K562 (cell line): ENCODE results near the gene PIGM. TPM values are rescaled to one million over a fixed set of nuclear protein-coding genes. Genes with fewer than 3 reads are reported as not detected.

ENCODE experiments used
- ATAC-seq: fragments of 200-7000 bp; cut with Tn5 transposase; 3 replicates; pipeline ENCODE4 v1.9.1; 2020; ENCODE audit warnings: moderate library complexity
- BruUV-seq: library from RNA; stranded (reverse); fragments of 400-500 nt; replicated peaks from 2 replicates; lab custom pipeline; 2021; lab: Mats Ljungman, UMichigan
- CTCF ChIA-PET: fragments of 300-600 bp; formaldehyde crosslinking; extraction: SDS; loops from one replicate; lab custom pipeline; 2021; ENCODE audit warnings: low intra/inter-chr PET ratio; lab: Yijun Ruan, JAX
- POLR2A ChIA-PET: fragments of 300-600, 350-650 bp; sonication (Branson Sonifier 250); formaldehyde crosslinking; extraction: SDS; loops from one replicate; lab custom pipeline; 2021; ENCODE audit warnings: antibody characterized with exemption, inconsistent platforms; lab: Yijun Ruan, JAX
- DNase-seq, 4 experiments: peaks; one replicate each; pipeline versions ENCODE4 v3.0.0 to v3.0.0-alpha.2; 2011 to 2018; ENCODE audit warnings: low spot score in 3 of 4, mixed read lengths in 3 of 4; ENCODE audit errors: extremely low read depth in 1 of 4
- FAIRE-seq: peaks from 2 replicates; lab custom pipeline; 2011; peaks lifted over from hg19 to GRCh38; lab: Jason Lieb, UNC
- H2AFZ ChIP-seq: 2 replicates; pipeline ENCODE4 v1.6.0; 2011; ENCODE audit warnings: low read depth, low read length, control low read depth, inconsistent platforms
- H3K27ac ChIP-seq: fragments of 200-600 bp; 3 replicates; pipeline ENCODE4 v1.8.0; 2011; ENCODE audit warnings: low read depth, mild to moderate bottlenecking, control low read depth, inconsistent platforms, low read length, moderate library complexity, mixed read lengths; ENCODE audit errors: extremely low read depth
- H3K27me3 ChIP-seq, 2 experiments: fragments of 300-600 bp in 1 of 2; 2 replicates in 1 of 2; 3 replicates in 1 of 2; pipeline versions ENCODE4 v1.6.0 to v1.8.0; 2011; ENCODE audit warnings: inconsistent platforms in 2 of 2, low read length in 2 of 2, mild to moderate bottlenecking in 1 of 2, mixed read lengths in 1 of 2, moderate library complexity in 1 of 2; ENCODE audit not compliant: control insufficient read depth in 2 of 2, insufficient read depth in 2 of 2
- H3K36me3 ChIP-seq: fragments of 300-600 bp; 3 replicates; pipeline ENCODE4 v1.8.0; 2011; ENCODE audit warnings: mild to moderate bottlenecking, low read length, inconsistent platforms; ENCODE audit not compliant: control insufficient read depth, insufficient read depth
- H3K4me1 ChIP-seq, 2 experiments: fragments of 200-600 bp in 1 of 2; replicated peaks in 1 of 2; 2 replicates in 1 of 2; 3 replicates in 1 of 2; pipeline versions ENCODE4 v1.5.1 to v1.8.0; 2011; ENCODE audit warnings: inconsistent platforms in 2 of 2, low read length in 2 of 2, mild to moderate bottlenecking in 1 of 2, mixed read lengths in 1 of 2, moderate library complexity in 1 of 2; ENCODE audit not compliant: control insufficient read depth in 2 of 2, insufficient read depth in 2 of 2
- H3K4me2 ChIP-seq: 2 replicates; pipeline ENCODE4 v1.6.1; 2011; ENCODE audit warnings: low read length, control low read depth, inconsistent platforms, mixed read lengths; ENCODE audit not compliant: insufficient read depth
- H3K4me3 ChIP-seq: fragments of 200-600 bp; sonication (generic), shearing (Covaris generic); 2 replicates; pipeline ENCODE4 v1.5.1; 2016; ENCODE audit warnings: control low read depth, inconsistent platforms
- H3K79me2 ChIP-seq: fragments of 200-600 bp; 3 replicates; pipeline ENCODE4 v1.8.0; 2011; ENCODE audit warnings: low read length, inconsistent platforms; ENCODE audit not compliant: control insufficient read depth, insufficient read depth
- H3K9ac ChIP-seq, 2 experiments: 2 replicates each; pipeline versions ENCODE4 v1.6.0 to v1.6.1; 2011; ENCODE audit warnings: low read depth in 2 of 2, low read length in 2 of 2, control low read depth in 1 of 2, inconsistent platforms in 1 of 2, mild to moderate bottlenecking in 1 of 2, mixed read lengths in 1 of 2; ENCODE audit not compliant: insufficient read depth in 1 of 2
- H3K9me1 ChIP-seq: one replicate; pipeline ENCODE4 v1.6.0; 2011; ENCODE audit warnings: inconsistent platforms, mild to moderate bottlenecking, low read length, moderate library complexity; ENCODE audit not compliant: control insufficient read depth, insufficient read depth
- H3K9me3 ChIP-seq: replicated peaks from 2 replicates; pipeline ENCODE4 v1.5.1; 2011; ENCODE audit warnings: low read depth, low read length, inconsistent platforms; ENCODE audit not compliant: control insufficient read depth, insufficient read depth
- H4K20me1 ChIP-seq: replicated peaks from 2 replicates; pipeline ENCODE4 v1.6.1; 2011; ENCODE audit warnings: low read length, inconsistent platforms, mixed read lengths; ENCODE audit not compliant: control insufficient read depth, insufficient read depth
- DEAF1 ChIP-seq: fragments of 450-650 bp; formaldehyde crosslinking; IDR thresholded peaks from 2 replicates; pipeline ENCODE4 v1.4.0; 2020; ENCODE audit warnings: mild to moderate bottlenecking, moderate library complexity
- ETV6 ChIP-seq, 3 experiments: fragments of 150-350 bp in 1 of 3; sonication (generic) in 1 of 3; formaldehyde crosslinking in 1 of 3; IDR thresholded peaks; 2 replicates each; pipeline versions ENCODE4 v1.6.1 to v1.8.0; 2014 to 2022; ENCODE audit warnings: borderline replicate concordance in 2 of 3, low read depth in 2 of 3, antibody characterized with exemption in 1 of 3, low read length in 1 of 3, mild to moderate bottlenecking in 1 of 3, missing genetic modification reagents in 1 of 3
- HLTF ChIP-seq: fragments of 450-650 bp; IDR thresholded peaks from 2 replicates; pipeline ENCODE4 v1.6.1; 2016
- ZNF354B ChIP-seq: fragments of 250-450 bp; sonication (Bioruptor Pico); IDR thresholded peaks from 2 replicates; pipeline ENCODE4 v1.4.0; 2020
- in situ Hi-C: fragments of 300-500 bp; cut with MboI; formaldehyde crosslinking; loops from 4 replicates; pipeline ENCODE4 v1.15.0; 2018; ENCODE audit warnings: inconsistent platforms, mixed read lengths
- intact Hi-C: fragments of 100-400 bp; cut with micrococcal nuclease; formaldehyde crosslinking; loops from 2 replicates; pipeline ENCODE4 v1.14.2; 2022
- polyA plus RNA-seq, 8 experiments: library from polyadenylated mRNA; depleted of rRNA in 4 of 8; stranded (reverse) in 5 of 8; unstranded in 3 of 8; fragments of >200 nt; fragmentation: Nextera tagmentation in 2 of 8; fragmentation: Illumina TruSeq in 1 of 8; extraction: Ambion mirVana in 2 of 8; extraction: Trizol in 1 of 8; gene quantifications; 2 replicates each; pipeline versions ENCODE4 v1.2.1 to v1.2.3, GENCODE V29; 2011 to 2014; ENCODE audit warnings: inconsistent platforms in 1 of 8, missing spikeins in 1 of 8
- total RNA-seq, 7 experiments: library from RNA; depleted of rRNA in 6 of 7; stranded (reverse); fragments of >200 nt in 6 of 7; fragmentation: Illumina TruSeq in 2 of 7; extraction: Trizol in 2 of 7; gene quantifications; 2 replicates each; pipeline versions ENCODE4 v1.2.1 to v1.2.3, GENCODE V29; 2011 to 2021; ENCODE audit warnings: low replicate concordance in 1 of 7

PIGM gene
- total and polyA plus RNA-seq, 9 of the 15 experiments (the other 6 are each of a cell fraction or from before 2014, with no cell fraction given): 2.6 to 6.7 (median 4.3) TPM

- Histone ChIP-seq H3K79me2 (no peaks in the 10 kb centered on the region), H3K9ac (no peak overlapping the region), H3K36me3 (no peaks in the 10 kb centered on the region), H4K20me1 (peaks cover 10% of the 10 kb centered on the region; the same call in 1 of the 2 replicates), H2AFZ (no peak overlapping the region), H3K27ac (no peak overlapping the region), H3K27me3 (peaks cover 19 to 20% of the 10 kb centered on the region in 2 experiments), H3K4me1 (peaks cover 11 to 20% of the 10 kb centered on the region in 2 experiments; a peak in 4 of 5 replicates), H3K4me2 (no peak overlapping the region), H3K9me1 (no peaks in the 10 kb centered on the region), H3K9me3 (no peaks in the 10 kb centered on the region), H3K4me3 (no peak overlapping the region)
- FAIRE-seq (no peak), DNase-seq (no peak), ATAC-seq (no peak)
- in situ Hi-C loops: no loop called here
- TF ChIP-seq ZNF354B (CRISPR knock-in tag) (no peak), HLTF (no peak), ETV6 (IDR thresholded peaks at IDR 0.05; ENCODE audit: borderline replicate concordance in 1 of 2, low read depth in 2 of 2, low read length in 1 of 2) (no peak), ETV6 (CRISPR knock-in tag; IDR thresholded peaks at IDR 0.05; ENCODE audit: borderline replicate concordance) (no peak), DEAF1 (CRISPR knock-in tag) (no peak)
- ChIA-PET CTCF (no interaction called here), POLR2A (interaction anchor here (4.5 kb wide), 1 partner anchor 12 kb away, joined by 22 read pairs; the partner anchor contains the start of gene PIGM)
- no TSS peak for BruUV-seq
- intact Hi-C loops: no loop called here
Measured at GRCh38 chr1:160043543-160043942, 11.8 kb upstream of the PIGM start.
